IMR-90 (cell line): ENCODE results near the gene SETD3. TPM values are rescaled to one million over a fixed set of nuclear protein-coding genes. Genes with fewer than 3 reads are reported as not detected.

ENCODE experiments used
- ATAC-seq: fragments of 200-7000 bp; cut with Tn5 transposase; 2 replicates; pipeline ENCODE4 v1.9.1; 2020; ENCODE audit warnings: low read depth, mild to moderate bottlenecking, moderate library complexity
- BruUV-seq: library from RNA; stranded (reverse); fragments of 400-500 nt; replicated peaks from 2 replicates; lab custom pipeline; 2021; lab: Mats Ljungman, UMichigan
- CTCF ChIA-PET: fragments of 300-600 bp; formaldehyde crosslinking; extraction: SDS; loops from one replicate; lab custom pipeline; 2021; ENCODE audit warnings: antibody characterized with exemption; lab: Yijun Ruan, JAX
- POLR2A ChIA-PET: fragments of 300-600 bp; sonication (Branson Sonifier 250); formaldehyde crosslinking; loops from one replicate; lab custom pipeline; 2022; ENCODE audit warnings: antibody characterized with exemption; ENCODE audit not compliant: unreplicated experiment; lab: Charles Lee
- DNase-seq: peaks from one replicate; pipeline ENCODE4 v3.0.0; 2013
- H2AFZ ChIP-seq: replicated peaks from 2 replicates; pipeline ENCODE3; 2013; ENCODE audit warnings: low read length, mild to moderate bottlenecking; ENCODE audit not compliant: poor library complexity
- H2AK5ac ChIP-seq: 2 replicates; pipeline ENCODE4 v1.6.1; 2013; ENCODE audit warnings: low read depth, low read length, inconsistent platforms
- H2AK9ac ChIP-seq: replicated peaks from 2 replicates; pipeline ENCODE3; 2013; ENCODE audit warnings: mild to moderate bottlenecking, low read depth, low read length, moderate library complexity; ENCODE audit not compliant: poor library complexity
- H2BK120ac ChIP-seq: 2 replicates; pipeline ENCODE4 v1.6.1; 2013; ENCODE audit warnings: low read depth, low read length, inconsistent platforms
- H2BK15ac ChIP-seq: 3 replicates; pipeline ENCODE4 v1.6.1; 2013; ENCODE audit warnings: low read depth, low read length, inconsistent platforms
- H2BK20ac ChIP-seq: 2 replicates; pipeline ENCODE4 v1.6.1; 2013; ENCODE audit warnings: low read depth, mild to moderate bottlenecking, inconsistent platforms, low read length, moderate library complexity
- H2BK5ac ChIP-seq: 2 replicates; pipeline ENCODE4 v1.6.1; 2013; ENCODE audit warnings: mild to moderate bottlenecking, low read depth, low read length, inconsistent platforms; ENCODE audit not compliant: poor library complexity, severe bottlenecking
- H3K14ac ChIP-seq: replicated peaks from 2 replicates; pipeline ENCODE4 v1.6.1; 2013; ENCODE audit warnings: low read depth, low read length, inconsistent platforms
- H3K18ac ChIP-seq: 2 replicates; pipeline ENCODE4 v1.6.1; 2013; ENCODE audit warnings: low read depth, low read length, control low read depth
- H3K23ac ChIP-seq: 2 replicates; pipeline ENCODE4 v1.6.1; 2013; ENCODE audit warnings: low read depth, low read length, inconsistent platforms
- H3K27ac ChIP-seq: 2 replicates; pipeline ENCODE4 v1.5.1; 2013; ENCODE audit warnings: mild to moderate bottlenecking, control low read depth, low read length; ENCODE audit not compliant: insufficient read depth
- H3K27me3 ChIP-seq: 2 replicates; pipeline ENCODE4 v1.6.1; 2013; ENCODE audit warnings: low read length; ENCODE audit not compliant: control insufficient read depth, insufficient read depth
- H3K36me3 ChIP-seq: 2 replicates; pipeline ENCODE4 v1.6.1; 2013; ENCODE audit warnings: low read length, mixed read lengths; ENCODE audit not compliant: control insufficient read depth, insufficient read depth
- H3K4ac ChIP-seq: 2 replicates; pipeline ENCODE4 v1.6.1; 2013; ENCODE audit warnings: low read depth, low read length, inconsistent platforms
- H3K4me1 ChIP-seq: 2 replicates; pipeline ENCODE4 v1.6.1; 2013; ENCODE audit warnings: low read length, mixed read lengths; ENCODE audit not compliant: control insufficient read depth, insufficient read depth
- H3K4me2 ChIP-seq: 2 replicates; pipeline ENCODE4 v1.6.1; 2013; ENCODE audit warnings: low read depth, mild to moderate bottlenecking, control low read depth, low read length, moderate library complexity
- H3K4me3 ChIP-seq: 2 replicates; pipeline ENCODE4 v1.5.1; 2013; ENCODE audit warnings: low read depth, mild to moderate bottlenecking, control low read depth, low read length, moderate library complexity; ENCODE audit not compliant: insufficient read depth
- H3K56ac ChIP-seq: 2 replicates; pipeline ENCODE4 v1.6.1; 2013; ENCODE audit warnings: low read length, inconsistent platforms; ENCODE audit not compliant: insufficient read depth; ENCODE audit errors: extremely low read depth
- H3K79me1 ChIP-seq, 2 experiments: 2 replicates each; pipeline ENCODE4 v1.6.1; 2013; ENCODE audit warnings: low read length in 2 of 2, inconsistent platforms in 1 of 2, low read depth in 1 of 2
- H3K9ac ChIP-seq: 2 replicates; pipeline ENCODE4 v1.6.1; 2013; ENCODE audit warnings: low read depth, low read length, control low read depth
- H3K9me1 ChIP-seq: 2 replicates; pipeline ENCODE4 v1.6.1; 2013; ENCODE audit warnings: low read length, inconsistent platforms; ENCODE audit not compliant: insufficient read depth
- H3K9me3 ChIP-seq: 2 replicates; pipeline ENCODE4 v1.6.1; 2013; ENCODE audit warnings: low read length; ENCODE audit not compliant: control insufficient read depth, insufficient read depth
- H4K20me1 ChIP-seq: 2 replicates; pipeline ENCODE4 v1.6.1; 2013; ENCODE audit warnings: low read length, inconsistent platforms; ENCODE audit not compliant: insufficient read depth
- H4K5ac ChIP-seq: 2 replicates; pipeline ENCODE4 v1.6.1; 2013; ENCODE audit warnings: mild to moderate bottlenecking, low read depth, low read length, control low read depth
- H4K8ac ChIP-seq, 2 experiments: 2 replicates each; pipeline ENCODE4 v1.6.1; 2013; ENCODE audit warnings: low read depth in 2 of 2, low read length in 2 of 2, control low read depth in 1 of 2, inconsistent platforms in 1 of 2
- H4K91ac ChIP-seq: 2 replicates; pipeline ENCODE4 v1.6.1; 2013; ENCODE audit warnings: low read depth, low read length, inconsistent platforms; ENCODE audit not compliant: insufficient read depth
- MAFK ChIP-seq: IDR thresholded peaks from 2 replicates; pipeline ENCODE4 v1.6.1; 2012; ENCODE audit warnings: low read depth, low read length, improper control_type of control experiment
- MAZ ChIP-seq: IDR thresholded peaks from 2 replicates; pipeline ENCODE4 v1.6.1; 2012; ENCODE audit warnings: low read depth, mild to moderate bottlenecking, low read length, improper control_type of control experiment, moderate library complexity, borderline replicate concordance
- MXI1 ChIP-seq: IDR thresholded peaks from 2 replicates; pipeline ENCODE4 v1.6.1; 2012; ENCODE audit warnings: low read depth, mild to moderate bottlenecking, low read length, moderate library complexity, borderline replicate concordance
- RCOR1 ChIP-seq: IDR thresholded peaks from 2 replicates; pipeline ENCODE4 v1.6.1; 2012; ENCODE audit warnings: mild to moderate bottlenecking, low read length, improper control_type of control experiment; ENCODE audit not compliant: insufficient replicate concordance
- RFX5 ChIP-seq: IDR thresholded peaks from 2 replicates; pipeline ENCODE4 v1.8.0; 2012; ENCODE audit warnings: low read depth, mild to moderate bottlenecking, low read length, moderate library complexity
- SMC3 ChIP-seq: fragments of 150-350 bp; IDR thresholded peaks from 2 replicates; pipeline ENCODE4 v1.6.1; 2016; ENCODE audit warnings: low read depth, mild to moderate bottlenecking, antibody characterized with exemption, low read length, moderate library complexity
- WGBS, 2 experiments: methylation state at CpG; one replicate each; pipeline versions ENCODE4 v1.1.5 to v1.1.7; 2013; ENCODE audit warnings: missing lambda C conversion rate in 2 of 2; ENCODE audit not compliant: insufficient read length in 1 of 2; ENCODE audit errors: extremely low coverage in 2 of 2; 5-methylcytosine and 5-hydroxymethylcytosine counted together
- dilution Hi-C: fragments of 300-500 bp; cut with HindIII; formaldehyde crosslinking; loops from one replicate; pipeline ENCODE4 v1.14.3; 2018; ENCODE audit warnings: low sequenced_read_pairs; ENCODE audit not compliant: unreplicated experiment
- in situ Hi-C: fragments of 300-500 bp; cut with MboI; formaldehyde crosslinking; loops from 3 replicates; pipeline ENCODE4 v1.14.3; 2019; ENCODE audit warnings: low sequenced_read_pairs, inconsistent platforms, mixed read lengths
- intact Hi-C: fragments of 100-400 bp; cut with micrococcal nuclease; formaldehyde crosslinking; loops from 2 replicates; pipeline ENCODE4 v1.10.0; 2022
- polyA plus RNA-seq, 3 experiments: library from polyadenylated mRNA; depleted of rRNA; stranded (reverse); fragments of >200 nt; gene quantifications; 2 replicates each; pipeline ENCODE4 v1.2.3, GENCODE V29; 2012; ENCODE audit warnings: low replicate concordance in 1 of 3
- total RNA-seq: library from RNA; depleted of rRNA; stranded (reverse); fragments of >200 nt; gene quantifications from 2 replicates; pipeline ENCODE4 v1.2.3, GENCODE V29; 2012
- TF ChIP-seq, protein P1 (sequence below): fragments of 150-350 bp; IDR thresholded peaks from 2 replicates; pipeline ENCODE4 v1.6.1; 2016; ENCODE audit warnings: low read depth, mild to moderate bottlenecking, low read length, moderate library complexity, borderline replicate concordance
- TF ChIP-seq, protein P2 (sequence below): conservative IDR thresholded peaks from 2 replicates; pipeline ENCODE4 v1.5.1; 2012; ENCODE audit warnings: mild to moderate bottlenecking, low read depth, low read length, improper control_type of control experiment

SETD3 gene
- total and polyA plus RNA-seq, 2 of the 4 experiments (the other 2 are of a cell fraction) = 18.8 to 31.9 TPM

DNA sequence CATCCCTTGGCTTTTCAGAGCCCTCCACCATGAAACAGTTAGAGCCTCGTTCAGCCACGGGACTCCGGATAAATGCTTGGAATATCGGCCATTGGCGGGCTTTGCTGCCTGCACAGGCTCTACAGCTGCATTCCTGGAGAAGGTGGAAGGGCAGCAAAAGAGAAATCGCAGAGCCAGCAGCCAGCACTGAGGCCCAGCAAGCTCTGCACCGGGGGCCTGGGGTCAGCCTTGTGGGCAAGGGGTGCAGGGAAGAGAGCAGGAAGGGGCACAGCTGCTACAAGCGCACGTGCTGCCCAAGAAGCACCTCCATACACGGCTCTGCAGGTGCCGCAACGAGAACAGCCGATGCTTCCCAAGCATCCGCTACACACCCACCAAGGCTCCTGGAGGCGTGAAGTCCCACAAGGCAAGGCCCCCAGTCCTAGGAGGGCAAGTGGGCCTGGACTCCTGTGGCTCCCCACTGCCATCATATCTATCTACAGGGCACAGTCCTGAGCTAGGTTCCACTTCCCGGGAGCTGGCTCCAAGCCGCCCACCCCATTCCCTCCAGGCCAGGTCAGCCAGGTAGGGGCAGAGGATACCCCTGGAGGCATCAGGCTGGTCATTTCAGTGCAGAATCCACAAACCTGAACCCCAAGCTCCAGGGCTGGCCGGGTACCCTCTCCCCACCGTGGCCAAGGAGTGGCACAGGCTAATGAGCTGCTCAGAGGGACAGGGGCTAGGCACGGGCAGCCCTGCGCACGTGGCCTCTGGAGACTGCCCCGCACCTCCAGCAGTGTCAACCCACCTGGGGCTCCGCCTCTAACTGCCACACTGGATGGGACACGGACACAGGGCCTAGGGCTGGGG is 40.7 kb upstream of the SETD3 start:
- no peak overlapping the region; the same call in 1 of the 2 replicates for H3K18ac ChIP-seq
- 90% methylated on average over 6 of the region's 25 CpGs; no CpG with 5 or more reads in 1 of the 2 experiments for WGBS, 2 experiments
- H4K91ac ChIP-seq = no peak overlapping the region
- POLR2A ChIA-PET = no interaction called here
- H3K9me1 ChIP-seq = peaks cover 10% of the 10 kb centered on the region
- H2BK5ac ChIP-seq = no peak overlapping the region
- TF ChIP-seq SMC3 (no peak), RFX5 (no peak), MAZ (no peak), RCOR1 (no peak), MAFK (no peak), MXI1 (no peak)
- TF ChIP-seq, protein P1, sequence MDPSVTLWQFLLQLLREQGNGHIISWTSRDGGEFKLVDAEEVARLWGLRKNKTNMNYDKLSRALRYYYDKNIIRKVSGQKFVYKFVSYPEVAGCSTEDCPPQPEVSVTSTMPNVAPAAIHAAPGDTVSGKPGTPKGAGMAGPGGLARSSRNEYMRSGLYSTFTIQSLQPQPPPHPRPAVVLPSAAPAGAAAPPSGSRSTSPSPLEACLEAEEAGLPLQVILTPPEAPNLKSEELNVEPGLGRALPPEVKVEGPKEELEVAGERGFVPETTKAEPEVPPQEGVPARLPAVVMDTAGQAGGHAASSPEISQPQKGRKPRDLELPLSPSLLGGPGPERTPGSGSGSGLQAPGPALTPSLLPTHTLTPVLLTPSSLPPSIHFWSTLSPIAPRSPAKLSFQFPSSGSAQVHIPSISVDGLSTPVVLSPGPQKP = no peak
- TF ChIP-seq, protein P2, sequence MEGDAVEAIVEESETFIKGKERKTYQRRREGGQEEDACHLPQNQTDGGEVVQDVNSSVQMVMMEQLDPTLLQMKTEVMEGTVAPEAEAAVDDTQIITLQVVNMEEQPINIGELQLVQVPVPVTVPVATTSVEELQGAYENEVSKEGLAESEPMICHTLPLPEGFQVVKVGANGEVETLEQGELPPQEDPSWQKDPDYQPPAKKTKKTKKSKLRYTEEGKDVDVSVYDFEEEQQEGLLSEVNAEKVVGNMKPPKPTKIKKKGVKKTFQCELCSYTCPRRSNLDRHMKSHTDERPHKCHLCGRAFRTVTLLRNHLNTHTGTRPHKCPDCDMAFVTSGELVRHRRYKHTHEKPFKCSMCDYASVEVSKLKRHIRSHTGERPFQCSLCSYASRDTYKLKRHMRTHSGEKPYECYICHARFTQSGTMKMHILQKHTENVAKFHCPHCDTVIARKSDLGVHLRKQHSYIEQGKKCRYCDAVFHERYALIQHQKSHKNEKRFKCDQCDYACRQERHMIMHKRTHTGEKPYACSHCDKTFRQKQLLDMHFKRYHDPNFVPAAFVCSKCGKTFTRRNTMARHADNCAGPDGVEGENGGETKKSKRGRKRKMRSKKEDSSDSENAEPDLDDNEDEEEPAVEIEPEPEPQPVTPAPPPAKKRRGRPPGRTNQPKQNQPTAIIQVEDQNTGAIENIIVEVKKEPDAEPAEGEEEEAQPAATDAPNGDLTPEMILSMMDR = no peak
- no peak overlapping the region for H3K14ac ChIP-seq
- peak overlapping the region; percentile 12; the same call in 1 of the 2 replicates for H3K27ac ChIP-seq
- H3K4me1 ChIP-seq = peaks cover 32% of the 10 kb centered on the region
- H2AK5ac ChIP-seq = peak overlapping the region; percentile 75; the same call in 1 of the 2 replicates
- peaks cover 41% of the 10 kb centered on the region for H4K20me1 ChIP-seq
- no peaks in the 10 kb centered on the region for H3K27me3 ChIP-seq
- no peak overlapping the region for H3K9ac ChIP-seq
- no peak overlapping the region for H3K4me3 ChIP-seq
- no peak overlapping the region for H3K56ac ChIP-seq
- peaks cover 21 to 80% of the 10 kb centered on the region in 2 experiments for H3K79me1 ChIP-seq
- ATAC-seq (no peak), DNase-seq (no peak)
- dilution Hi-C loops = no loop called here
- H4K8ac ChIP-seq = 0 out of 4 replicates have a peak overlapping the region, but pooled peaks of 1 of the 2 experiments have one; percentile 44
- H4K5ac ChIP-seq = no peak overlapping the region
- no peak overlapping the region for H2AK9ac ChIP-seq
- no TSS peak for BruUV-seq
- peak overlapping the region; percentile 17; the same call in 1 of the 3 replicates for H2BK15ac ChIP-seq
- in situ Hi-C loops = loop anchor here (5.0 to 10.0 kb wide), 2 partner anchors 101 to 383 kb away; no protein-coding TSS in a partner anchor
- peak overlapping the region; percentile 39; the same call in 1 of the 2 replicates for H3K4ac ChIP-seq
- H2BK20ac ChIP-seq = no peak overlapping the region
- CTCF ChIA-PET = no interaction called here
- H3K9me3 ChIP-seq = no peaks in the 10 kb centered on the region
- no peak overlapping the region for H3K23ac ChIP-seq
- H2BK120ac ChIP-seq = no peak overlapping the region; the same call in 1 of the 2 replicates
- H3K4me2 ChIP-seq = no peak overlapping the region
- intact Hi-C loops = loop anchor here (1.0 to 5.0 kb wide), 2 partner anchors 83 to 161 kb away; partner anchors contain the start of genes CCDC85C and CYP46A1
- peak overlapping the region; percentile 12 for H2AFZ ChIP-seq
- H3K36me3 ChIP-seq = no peaks in the 10 kb centered on the region; the same call in 1 of the 2 replicates
